K562 (cell line): ENCODE measurements around the gene GADD45G. TPM values are rescaled to one million over a fixed set of nuclear protein-coding genes. Genes with fewer than 3 reads are reported as not detected.

Source experiments
- CC2D1A ChIP-seq: fragments of 450-650 bp; IDR thresholded peaks from 2 replicates; pipeline ENCODE4 v1.6.1; 2017; ENCODE audit warnings: mild to moderate bottlenecking
- ETV1 ChIP-seq: fragments of 450-650 bp; conservative IDR thresholded peaks from 2 replicates; pipeline ENCODE4 v1.6.1; 2016; ENCODE audit warnings: missing genetic modification characterization, control low read depth, low read depth, missing compliant biosample characterization
- ZBTB12 ChIP-seq: fragments of 250-450 bp; sonication (Bioruptor Pico); IDR thresholded peaks from 2 replicates; pipeline ENCODE4 v1.4.0; 2020
- polyA plus RNA-seq, 8 experiments: library from polyadenylated mRNA; depleted of rRNA in 4 of 8; stranded (reverse) in 5 of 8; unstranded in 3 of 8; fragments of >200 nt; fragmentation: Nextera tagmentation in 2 of 8; fragmentation: Illumina TruSeq in 1 of 8; extraction: Ambion mirVana in 2 of 8; extraction: Trizol in 1 of 8; gene quantifications; 2 replicates each; pipeline versions ENCODE4 v1.2.1 to v1.2.3, GENCODE V29; 2011 to 2014; ENCODE audit warnings: inconsistent platforms in 1 of 8, missing spikeins in 1 of 8
- total RNA-seq, 7 experiments: library from RNA; depleted of rRNA in 6 of 7; stranded (reverse); fragments of >200 nt in 6 of 7; fragmentation: Illumina TruSeq in 2 of 7; extraction: Trizol in 2 of 7; gene quantifications; 2 replicates each; pipeline versions ENCODE4 v1.2.1 to v1.2.3, GENCODE V29; 2011 to 2021; ENCODE audit warnings: low replicate concordance in 1 of 7
- TF ChIP-seq, protein P1 (sequence below), 3 experiments: IDR thresholded peaks in 2 of 3; conservative IDR thresholded peaks in 1 of 3; 2 replicates each; pipeline ENCODE4 v1.5.1; 2011 to 2012; ENCODE audit warnings: low read length in 3 of 3, mild to moderate bottlenecking in 3 of 3, control low read depth in 2 of 3, improper control_type of control experiment in 1 of 3, inconsistent platforms in 1 of 3, low read depth in 1 of 3, mixed read lengths in 1 of 3, moderate library complexity in 1 of 3; ENCODE audit not compliant: insufficient read depth in 2 of 3
- TF ChIP-seq, protein P2 (sequence below): fragments of 450-650 bp; formaldehyde crosslinking; IDR thresholded peaks from 2 replicates; pipeline ENCODE4 v1.4.0; 2020; ENCODE audit warnings: mild to moderate bottlenecking, moderate library complexity

GADD45G gene
- total and polyA plus RNA-seq, 9 of the 15 experiments (the other 6 are each of a cell fraction or from before 2014, with no cell fraction given), result 0.20 to 0.34 TPM; not detected in 7

GRCh38 chr9:89602978-89603766, 1.6 kb upstream of the GADD45G start (continued):
- TF ChIP-seq, protein P1, sequence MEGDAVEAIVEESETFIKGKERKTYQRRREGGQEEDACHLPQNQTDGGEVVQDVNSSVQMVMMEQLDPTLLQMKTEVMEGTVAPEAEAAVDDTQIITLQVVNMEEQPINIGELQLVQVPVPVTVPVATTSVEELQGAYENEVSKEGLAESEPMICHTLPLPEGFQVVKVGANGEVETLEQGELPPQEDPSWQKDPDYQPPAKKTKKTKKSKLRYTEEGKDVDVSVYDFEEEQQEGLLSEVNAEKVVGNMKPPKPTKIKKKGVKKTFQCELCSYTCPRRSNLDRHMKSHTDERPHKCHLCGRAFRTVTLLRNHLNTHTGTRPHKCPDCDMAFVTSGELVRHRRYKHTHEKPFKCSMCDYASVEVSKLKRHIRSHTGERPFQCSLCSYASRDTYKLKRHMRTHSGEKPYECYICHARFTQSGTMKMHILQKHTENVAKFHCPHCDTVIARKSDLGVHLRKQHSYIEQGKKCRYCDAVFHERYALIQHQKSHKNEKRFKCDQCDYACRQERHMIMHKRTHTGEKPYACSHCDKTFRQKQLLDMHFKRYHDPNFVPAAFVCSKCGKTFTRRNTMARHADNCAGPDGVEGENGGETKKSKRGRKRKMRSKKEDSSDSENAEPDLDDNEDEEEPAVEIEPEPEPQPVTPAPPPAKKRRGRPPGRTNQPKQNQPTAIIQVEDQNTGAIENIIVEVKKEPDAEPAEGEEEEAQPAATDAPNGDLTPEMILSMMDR (IDR thresholded peaks at IDR 0.05 in 2 of 3, conservative IDR thresholded peaks at IDR 0.05 in 1 of 3; ENCODE audit: insufficient read depth in 2 of 3, low read depth in 1 of 3, low read length in 3 of 3), result peak; percentile 76 to 79 (median 76)
- TF ChIP-seq ZBTB12 (CRISPR knock-in tag) (no peak), ETV1 (no peak), CC2D1A (0 out of 2 replicates have a peak, but pooled peaks have one; percentile 15)
- TF ChIP-seq, protein P2, sequence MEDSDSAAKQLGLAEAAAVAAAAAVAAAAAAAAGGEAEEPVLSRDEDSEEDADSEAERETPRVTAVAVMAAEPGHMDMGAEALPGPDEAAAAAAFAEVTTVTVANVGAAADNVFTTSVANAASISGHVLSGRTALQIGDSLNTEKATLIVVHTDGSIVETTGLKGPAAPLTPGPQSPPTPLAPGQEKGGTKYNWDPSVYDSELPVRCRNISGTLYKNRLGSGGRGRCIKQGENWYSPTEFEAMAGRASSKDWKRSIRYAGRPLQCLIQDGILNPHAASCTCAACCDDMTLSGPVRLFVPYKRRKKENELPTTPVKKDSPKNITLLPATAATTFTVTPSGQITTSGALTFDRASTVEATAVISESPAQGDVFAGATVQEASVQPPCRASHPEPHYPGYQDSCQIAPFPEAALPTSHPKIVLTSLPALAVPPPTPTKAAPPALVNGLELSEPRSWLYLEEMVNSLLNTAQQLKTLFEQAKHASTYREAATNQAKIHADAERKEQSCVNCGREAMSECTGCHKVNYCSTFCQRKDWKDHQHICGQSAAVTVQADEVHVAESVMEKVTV (CRISPR knock-in tag), result peak; percentile 58
